HG03469 (cell line): ENCODE results near the gene NHLH2.

Source experiments
- ATAC-seq: cut with Tn5 transposase; IDR thresholded peaks from one replicate; pipeline ENCODE4 v1.9.1; 2021; ENCODE audit warnings: mild to moderate bottlenecking, moderate library complexity, moderate number of reproducible peaks; ENCODE audit not compliant: unreplicated experiment

The NHLH2 gene

DNA sequence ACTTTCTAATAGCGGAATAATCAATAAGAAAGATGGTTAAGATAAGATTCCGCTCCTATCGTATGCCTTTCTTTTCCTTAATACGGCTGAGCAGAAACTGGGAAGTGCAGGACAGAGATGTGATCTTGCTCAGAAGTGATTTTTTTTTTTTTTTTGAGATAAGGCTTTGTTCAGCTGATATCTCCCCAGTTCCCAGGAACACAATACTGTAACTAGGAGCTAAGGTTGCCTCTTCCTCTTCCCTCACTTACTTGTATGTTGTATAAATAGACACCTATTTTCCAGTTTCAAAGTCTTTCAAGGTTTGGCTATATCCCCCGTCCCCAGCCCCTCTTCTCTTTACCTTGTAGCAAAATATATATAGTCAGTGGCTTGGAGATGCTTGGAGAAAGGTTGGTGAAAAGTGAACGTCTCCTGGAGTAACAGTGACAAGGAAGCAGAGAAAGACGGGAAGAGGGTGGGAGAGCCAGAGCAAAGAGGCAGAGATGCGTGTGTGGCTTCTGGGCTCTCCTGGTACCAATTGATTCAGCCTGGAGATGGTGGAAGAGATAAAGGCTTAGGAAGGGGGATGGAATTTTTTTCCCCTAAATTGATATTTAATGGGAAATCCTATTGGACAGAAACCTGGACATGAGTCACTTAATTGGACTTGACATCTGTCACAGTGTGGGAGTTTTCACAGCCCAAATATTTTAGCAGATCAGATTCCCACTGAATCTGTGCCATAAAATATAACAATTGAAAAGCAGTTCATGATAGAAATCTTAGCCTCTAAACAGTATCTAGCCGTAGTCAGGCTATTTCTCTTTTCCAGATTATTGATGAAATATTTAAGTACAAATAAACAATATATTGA is at the start of gene NHLH2:
TSS of gene NHLH2 (minus strand) at position 522 of the 856 bp plus-strand sequence. CDS start 2,754 bp downstream, outside the sequence.
- ATAC-seq: no peak

DNA sequence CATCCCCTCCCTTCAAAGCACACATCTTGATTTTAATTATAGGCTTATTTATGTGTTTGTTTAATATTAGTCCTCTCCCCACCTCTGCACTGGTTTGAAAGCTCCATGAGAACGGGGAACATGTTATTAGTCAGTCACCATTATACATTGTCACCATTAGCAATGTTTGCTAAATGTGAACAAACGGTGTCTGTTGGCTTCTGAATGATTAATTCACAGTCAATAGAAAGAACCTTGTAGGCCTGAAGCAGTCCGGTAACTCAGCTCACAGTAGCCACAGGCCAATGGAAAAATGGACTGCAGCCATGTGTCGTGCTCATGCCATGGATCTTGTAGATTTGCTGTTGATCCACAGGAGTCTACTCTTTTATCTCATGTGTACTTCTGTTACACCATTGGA is 49.7 kb upstream of the NHLH2 start:
- ATAC-seq: no peak

DNA sequence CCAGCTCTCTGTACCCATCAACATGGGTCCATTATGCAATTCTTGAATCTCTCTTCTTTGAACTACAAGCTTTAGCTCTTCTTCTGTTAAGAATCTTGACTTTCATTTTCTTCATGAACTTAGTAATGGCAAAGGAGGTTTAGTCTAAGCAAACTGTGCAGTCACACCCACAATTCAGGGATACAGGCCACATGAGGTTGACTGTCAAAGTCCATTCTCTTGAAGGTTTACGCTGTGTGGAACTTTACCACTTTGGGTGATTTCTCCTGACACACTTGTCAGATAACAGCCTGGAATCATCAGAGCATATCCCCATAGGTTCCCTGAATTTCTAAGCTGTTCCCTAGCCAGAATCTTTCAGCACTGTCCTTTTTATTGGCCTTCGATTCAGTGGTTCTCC is 48.0 kb upstream of the NHLH2 start:
- no peak for ATAC-seq

DNA sequence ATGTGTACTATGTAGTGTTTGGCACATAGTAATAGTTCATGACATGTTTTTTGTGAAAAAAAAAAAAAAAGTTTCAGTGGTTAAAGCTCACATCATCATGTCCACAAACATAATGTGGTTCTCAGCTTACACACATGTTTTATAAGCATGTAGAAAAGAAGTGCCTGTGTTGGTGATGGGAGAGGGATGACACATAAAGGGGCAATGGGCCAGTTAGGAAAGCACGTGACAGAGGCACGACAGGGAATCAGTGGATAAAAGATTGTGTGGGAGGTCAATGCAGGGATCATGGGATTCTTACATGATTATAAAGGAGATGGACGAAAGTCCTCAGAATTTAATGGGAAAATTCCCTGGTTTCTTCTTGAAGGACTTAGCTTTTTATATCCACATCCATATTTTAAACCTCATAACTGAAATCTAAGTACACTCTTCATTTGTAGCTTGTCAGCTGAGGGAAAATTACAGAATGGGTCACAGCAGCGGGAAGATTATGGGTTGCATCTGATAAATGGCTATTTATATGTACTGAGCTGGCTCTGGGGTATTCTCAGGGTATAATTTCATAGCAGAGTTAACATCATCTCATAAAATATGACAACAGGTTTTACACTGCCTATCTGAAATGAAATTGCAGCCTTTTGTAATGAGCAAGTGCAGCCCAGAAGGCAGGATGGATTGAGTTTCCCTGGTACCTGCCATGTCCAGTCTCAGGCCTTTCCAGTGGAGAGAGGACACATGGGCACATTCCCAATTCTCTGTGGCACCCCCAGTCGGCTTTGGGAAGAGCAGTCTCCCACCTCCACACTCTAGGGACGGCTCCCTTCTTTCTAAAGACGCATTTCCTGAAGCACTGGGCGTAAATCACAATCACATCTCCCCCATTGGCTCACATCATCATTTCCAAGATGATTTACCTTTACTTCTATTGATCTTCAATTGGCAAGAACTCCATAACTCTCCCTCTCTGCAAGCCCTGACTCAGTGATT is 42.3 kb upstream of the NHLH2 start:
- ATAC-seq: no peak

DNA sequence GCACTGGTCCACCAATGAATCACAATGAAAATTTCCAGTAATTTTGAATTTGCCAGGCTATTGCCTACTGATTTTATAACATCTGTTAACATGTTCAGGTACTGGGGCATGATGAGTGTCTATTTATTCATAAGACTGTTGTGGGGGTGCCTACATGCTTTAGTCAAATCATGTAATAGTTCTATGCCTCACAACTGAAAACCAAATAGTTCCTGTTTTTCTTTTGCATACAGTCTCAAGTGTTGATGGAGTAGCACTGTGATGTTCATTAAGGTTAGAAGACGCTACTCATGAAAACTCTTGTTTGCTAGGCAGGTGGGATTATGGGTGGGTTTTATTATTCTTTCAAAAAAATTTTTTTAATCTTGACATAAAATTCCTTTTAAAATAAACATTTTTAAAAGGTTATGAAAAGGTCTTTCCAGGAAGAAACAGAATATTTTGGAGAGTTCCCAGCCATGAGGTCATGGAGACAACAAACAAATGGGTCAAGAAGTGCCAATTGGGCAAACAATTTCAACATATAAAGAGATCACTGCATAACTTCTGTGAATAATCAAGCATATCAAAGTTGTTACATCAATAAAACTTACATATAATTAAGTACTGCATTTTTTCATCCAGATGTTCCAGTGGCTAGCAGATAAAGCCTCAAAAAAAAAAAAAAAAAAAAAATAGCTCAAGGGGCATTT is 40.2 kb upstream of the NHLH2 start:
- ATAC-seq: no peak

DNA sequence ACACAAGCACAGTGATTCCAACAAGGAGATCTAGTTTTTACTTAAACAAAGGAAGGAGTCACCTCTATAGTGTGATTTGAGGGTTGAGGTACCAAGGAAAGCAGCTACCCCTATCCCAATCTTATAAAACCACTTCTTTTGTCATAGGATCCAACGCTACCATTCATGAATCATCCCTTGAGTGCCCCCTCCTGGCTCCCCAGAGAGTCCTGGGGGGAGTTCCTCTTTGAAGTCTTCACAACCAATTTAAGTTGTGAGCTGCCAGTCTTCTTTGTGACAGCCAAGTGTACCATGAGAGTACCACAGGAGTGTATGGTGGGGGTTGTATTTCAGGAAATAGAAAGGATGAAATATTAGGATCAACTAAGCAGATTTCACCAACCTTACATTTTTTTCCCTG is 39.1 kb upstream of the NHLH2 start:
- no peak for ATAC-seq

DNA sequence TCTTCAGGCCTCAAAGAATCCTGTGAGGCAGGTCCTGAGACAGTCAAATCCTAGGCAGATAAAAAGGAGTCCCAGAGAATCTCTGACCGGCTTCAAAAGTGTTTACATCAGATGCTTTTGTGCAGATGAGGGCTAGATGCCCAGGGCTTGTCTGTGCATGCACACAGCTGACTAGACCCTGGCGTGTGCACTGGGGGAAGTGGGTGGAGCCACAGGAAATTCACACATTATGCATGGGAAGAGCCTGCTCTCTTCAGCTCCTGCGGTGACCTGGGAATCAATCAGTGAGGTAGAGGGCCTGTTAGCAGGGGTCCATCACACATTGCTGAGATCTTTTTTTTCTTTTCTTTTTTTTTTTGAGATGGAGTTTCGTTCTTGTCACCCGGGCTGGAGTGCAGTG is 36.6 kb upstream of the NHLH2 start:
- ATAC-seq: no peak

DNA sequence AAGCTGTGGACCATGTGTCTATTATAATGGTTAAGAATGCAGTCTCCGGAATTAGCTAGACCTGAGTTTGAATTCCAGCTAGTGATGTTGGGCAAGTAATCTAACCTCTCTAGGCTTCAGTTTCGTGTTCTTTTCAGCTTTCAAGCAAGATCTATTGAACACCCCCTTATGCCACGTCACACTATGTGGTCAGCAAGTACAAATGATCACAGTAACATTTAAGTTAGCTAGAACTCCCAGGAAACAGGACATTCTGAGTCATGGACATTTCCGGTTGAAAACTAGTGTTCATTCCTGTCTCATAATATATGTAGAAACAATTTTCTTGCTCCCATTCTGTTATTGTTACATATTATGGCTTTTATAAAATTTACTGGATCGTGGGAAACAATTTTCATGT is 34.0 kb upstream of the NHLH2 start:
- no peak for ATAC-seq

DNA sequence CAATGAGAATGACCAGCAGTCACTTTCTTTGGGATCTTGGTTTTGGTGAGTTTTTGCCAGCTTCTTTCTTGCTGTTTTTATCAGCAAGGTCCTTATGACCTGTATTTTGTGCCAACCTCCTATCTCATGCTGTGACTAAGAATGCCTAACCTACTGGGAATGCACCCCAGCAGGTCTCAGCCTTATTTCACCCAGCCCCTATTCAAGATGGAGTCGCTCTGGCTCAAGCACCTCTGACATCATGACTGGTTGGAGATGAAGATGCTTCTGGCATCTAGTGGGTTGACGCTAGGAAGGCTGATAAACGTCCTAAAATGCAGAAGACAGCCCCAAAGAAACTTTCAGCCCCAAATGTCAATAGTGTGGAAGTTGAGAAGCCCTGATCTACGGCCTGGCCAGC is 33.6 kb upstream of the NHLH2 start:
- ATAC-seq: no peak

DNA sequence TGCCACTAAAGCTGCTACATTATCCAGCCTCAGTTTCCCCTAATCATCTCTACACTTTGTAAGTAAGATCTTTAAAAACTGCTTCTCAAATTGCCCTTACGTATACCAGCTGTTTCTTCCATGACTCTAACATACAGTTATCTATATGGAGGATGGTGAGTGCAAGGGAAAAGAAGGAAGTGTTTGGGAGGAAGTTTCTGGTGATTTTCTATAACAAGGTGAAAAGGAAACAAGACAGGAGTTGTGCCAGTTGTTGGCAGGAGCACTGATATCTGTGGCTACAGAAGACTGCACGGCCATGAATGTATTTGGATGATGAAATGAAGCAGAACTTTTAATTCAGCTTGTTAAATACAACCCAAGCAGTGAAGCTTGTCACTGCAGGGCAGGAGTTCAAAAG is 32.3 kb upstream of the NHLH2 start:
- ATAC-seq: no peak

DNA sequence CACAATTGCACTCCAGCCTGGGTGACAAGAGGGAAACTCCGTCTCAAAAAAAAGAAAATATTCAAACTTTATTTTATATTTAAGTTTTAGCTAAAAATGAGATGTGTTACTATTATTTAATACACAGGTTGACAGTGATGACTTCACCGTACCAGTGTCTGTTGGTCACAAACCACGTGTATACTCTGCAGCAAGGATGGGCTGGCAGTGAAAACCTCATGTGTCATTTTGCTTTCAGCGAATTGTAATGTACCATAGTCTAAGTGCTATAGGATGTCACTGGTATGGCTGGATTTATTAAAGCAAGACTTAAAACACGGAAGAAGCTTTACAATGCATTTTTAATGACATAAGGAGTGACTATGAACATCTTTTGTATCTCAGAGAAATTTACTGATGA is 28.1 kb upstream of the NHLH2 start:
- ATAC-seq: no peak

DNA sequence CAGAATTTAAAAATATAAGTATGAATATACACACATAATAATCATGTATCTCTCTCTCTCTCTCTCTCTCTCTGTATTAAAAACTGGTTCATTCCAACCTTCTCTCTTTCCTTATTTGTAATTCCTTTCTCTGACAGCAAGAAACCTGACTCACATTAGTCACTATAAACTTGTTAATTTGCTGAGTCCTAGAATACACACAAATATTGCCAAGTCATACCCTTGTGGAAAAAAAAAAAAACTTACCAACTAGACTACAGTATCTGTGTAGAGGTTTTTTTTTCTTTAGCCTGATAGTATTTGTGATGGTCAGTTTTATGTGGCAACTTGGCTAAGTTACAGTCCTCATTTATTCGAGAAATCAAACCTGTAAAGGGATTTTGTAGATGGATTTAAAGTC is 26.3 kb upstream of the NHLH2 start:
- ATAC-seq: no peak

DNA sequence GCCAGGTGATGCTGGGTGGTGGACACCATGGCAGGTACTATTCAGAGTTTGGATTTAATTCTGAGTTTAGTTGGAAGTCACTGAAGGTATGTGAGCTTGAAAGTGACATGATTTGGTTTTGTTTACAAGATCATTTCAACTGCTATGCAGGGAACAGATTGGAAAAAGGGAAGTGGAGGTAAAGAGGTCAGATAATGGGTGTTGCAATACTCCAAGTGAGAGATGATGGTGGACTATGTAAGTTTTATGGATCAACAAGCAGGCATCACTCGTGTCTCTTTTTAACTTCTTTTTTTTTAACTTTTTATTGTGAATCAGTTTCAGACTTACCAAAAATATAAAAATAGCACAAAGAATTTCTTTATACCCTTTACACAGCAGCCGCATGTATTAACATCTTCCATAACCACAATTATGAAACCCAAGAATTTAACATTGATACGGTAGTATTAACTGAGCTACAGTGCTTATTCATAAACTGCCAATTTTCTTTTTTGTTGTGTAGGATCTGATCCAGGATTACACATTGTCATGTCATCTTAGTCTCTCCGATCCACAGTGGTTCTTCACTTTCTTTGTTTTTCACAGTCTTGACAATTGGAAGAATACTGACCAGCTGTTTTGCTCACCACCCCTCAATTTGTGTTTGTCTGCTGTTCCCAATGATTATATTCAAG is 24.9 kb upstream of the NHLH2 start:
- no peak for ATAC-seq

DNA sequence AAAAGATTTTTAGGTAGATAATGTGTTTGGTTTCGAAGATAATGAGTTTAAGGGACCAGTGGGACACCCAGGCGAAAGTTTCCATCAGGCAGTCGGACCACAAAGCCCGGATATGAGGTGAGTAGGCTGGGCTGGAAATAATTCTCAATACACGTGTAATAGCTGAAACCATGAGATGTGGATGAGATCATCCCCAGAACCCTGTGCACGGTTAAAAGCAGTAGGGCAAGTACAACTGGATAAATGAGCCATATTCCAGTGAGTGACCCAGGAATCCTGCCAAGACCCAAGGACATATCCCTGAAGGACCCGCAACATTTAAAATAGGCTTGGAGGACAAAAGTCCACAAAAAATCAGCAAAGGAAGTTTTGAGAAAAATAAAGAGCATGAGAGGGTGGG is 21.5 kb upstream of the NHLH2 start:
- ATAC-seq: no peak

DNA sequence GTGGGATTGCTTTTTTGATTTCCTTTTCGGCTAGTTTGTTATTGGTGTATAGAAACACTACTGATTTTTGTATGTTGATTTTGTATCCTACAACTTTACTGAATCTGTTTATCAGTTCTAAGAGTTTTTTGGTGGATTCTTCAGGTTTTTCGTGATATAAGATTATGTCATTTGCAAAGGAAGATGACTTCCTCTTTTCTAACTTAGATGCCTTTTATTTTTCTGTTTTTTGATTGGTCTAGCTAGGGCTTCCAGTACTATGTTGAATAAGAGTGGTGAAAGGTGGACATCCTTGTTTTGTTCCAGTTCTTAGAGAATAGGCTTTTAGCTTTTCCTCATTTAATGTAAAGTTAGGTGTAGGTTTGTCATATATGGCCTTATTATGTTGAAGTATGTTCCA is 13.1 kb upstream of the NHLH2 start:
- ATAC-seq: no peak

DNA sequence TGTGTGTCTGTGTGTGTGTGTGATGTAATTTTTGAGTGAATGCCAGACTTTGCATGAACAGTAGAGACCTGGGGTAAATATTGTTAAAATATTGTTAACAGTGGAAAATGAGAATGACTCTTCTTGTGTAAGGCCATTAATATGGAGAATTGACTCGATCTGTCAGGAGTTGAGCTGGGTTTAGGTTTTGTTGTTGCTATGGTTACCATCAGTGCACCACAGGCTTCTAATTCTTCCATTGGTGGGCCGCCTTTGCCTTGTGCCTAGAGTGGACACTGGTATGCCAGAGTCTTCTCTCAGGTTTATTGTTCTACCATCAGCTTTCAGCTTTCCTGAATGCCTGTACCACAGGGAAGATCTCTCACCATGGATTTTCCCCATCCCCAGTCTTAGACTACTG is 10.0 kb upstream of the NHLH2 start:
- no peak for ATAC-seq

DNA sequence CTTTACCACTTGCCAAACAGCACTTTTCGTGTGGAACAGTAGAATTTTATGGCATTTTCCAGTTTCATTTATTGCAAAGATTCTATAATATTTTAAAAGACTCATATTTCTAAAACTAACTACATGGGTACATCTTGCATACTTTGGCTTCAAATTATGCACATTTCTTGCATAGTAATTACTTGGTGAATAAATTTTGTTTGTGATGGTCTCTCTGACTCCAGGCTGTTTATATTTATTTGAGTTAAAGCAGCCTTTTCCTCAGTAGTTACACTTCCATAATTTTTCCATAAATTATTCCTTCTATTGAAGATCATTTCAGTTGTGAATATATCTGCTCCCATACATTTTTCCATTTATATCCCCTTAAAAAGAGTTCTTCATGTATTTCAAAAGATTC is 6.9 kb upstream of the NHLH2 start:
- no peak for ATAC-seq

DNA sequence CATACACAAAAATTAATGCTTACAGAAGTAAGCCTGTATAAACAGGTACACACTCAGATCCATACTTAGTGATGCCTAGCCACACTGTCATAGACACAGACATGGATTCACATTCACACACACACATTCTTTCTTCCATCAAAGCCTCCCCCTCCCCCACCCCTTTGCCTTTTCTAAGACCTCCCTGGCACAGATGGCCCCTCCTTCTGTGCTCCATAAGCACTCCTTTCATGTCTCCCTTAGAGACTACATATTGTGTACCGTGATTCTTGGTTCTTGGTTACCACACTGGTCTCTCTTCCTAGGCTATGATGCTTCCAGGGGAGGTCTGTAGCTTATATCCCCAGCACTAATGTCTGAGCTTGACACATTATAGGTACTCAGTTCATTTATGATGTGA is 2.0 kb upstream of the NHLH2 start:
- ATAC-seq: no peak

DNA sequence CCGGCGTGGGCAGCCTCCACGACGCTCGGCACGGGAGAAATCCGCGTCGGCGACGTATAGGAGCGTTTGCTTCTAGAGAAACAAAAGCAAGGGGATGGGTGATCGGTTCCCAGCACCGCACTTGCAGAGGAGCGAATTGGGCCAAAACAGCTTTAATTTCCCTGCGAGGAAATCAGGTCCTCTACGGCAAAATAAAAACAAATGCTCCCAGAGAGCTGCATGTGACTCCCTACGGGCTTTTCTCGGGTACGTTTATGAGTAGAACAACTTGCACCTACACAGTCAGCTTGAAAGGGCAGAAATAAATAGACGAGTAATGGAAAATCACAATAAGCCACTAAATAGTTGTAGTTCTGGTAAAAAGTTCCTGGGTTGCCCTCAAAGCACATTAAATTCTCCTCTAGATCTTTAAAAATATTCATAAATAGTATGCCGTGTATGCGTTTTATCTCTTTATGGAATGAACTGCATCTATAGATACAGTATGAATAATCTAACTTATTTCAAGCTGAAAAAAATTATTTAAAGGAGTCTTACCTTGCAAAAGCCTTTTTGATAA is 1.2 kb downstream of the NHLH2 start:
- no peak for ATAC-seq

DNA sequence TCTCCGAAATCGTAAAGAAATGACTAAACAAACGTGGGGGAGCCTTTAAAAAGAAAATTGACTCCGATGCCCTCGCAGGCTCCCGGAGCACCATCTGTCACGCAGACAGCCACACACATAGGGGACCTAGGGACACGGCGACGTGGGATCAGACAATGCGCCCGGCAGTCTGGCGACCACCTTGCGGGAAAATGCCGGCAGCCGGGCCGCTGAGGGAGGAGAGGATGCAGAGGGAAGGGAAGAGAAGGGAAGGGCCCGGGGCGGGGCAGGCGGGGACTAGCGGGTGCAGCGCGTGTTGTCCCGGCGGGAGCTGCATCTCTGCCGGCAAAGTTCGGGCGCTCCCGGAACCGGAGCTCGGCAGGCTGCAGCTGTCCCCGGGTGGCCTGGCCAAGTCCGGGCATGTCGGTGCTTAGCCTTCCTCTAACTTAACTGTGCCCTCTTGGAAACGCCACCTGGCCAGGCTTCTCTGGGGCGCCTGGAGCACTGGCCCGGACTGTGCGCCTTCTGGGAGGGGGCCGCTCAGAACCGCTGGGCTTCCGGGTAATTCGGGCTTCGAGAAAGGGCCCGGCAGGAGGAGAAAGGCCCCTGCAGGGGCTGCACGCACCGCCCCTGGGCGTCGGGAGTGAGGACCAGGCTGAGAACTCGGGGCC is 1.8 kb downstream of the NHLH2 start:
- ATAC-seq: no peak
